Uterus (tissue), 2 donors: ENCODE measurements around the gene C10orf95.

ENCODE experiments used
- POLR2A ChIP-seq, 2 donors: fragments of 450-650 bp; IDR thresholded peaks; one replicate each; pipeline ENCODE4 v1.6.1; 2016; ENCODE audit warnings: antibody characterized with exemption in 2 of 2, mild to moderate bottlenecking in 1 of 2, moderate library complexity in 1 of 2
- TF ChIP-seq, protein P1 (sequence below), 4 experiments: fragments of 200-600 bp in 2 of 4; fragments of 450-650 bp in 2 of 4; sonication (generic) in 2 of 4; IDR thresholded peaks; one replicate each; pipeline ENCODE4 v1.5.1; 2016 to 2019; ENCODE audit warnings: antibody characterized with exemption in 4 of 4, mild to moderate bottlenecking in 2 of 4, moderate library complexity in 1 of 4

- no peak for TF ChIP-seq POLR2A (IDR thresholded peaks at IDR 0.05)
- TF ChIP-seq, protein P1, sequence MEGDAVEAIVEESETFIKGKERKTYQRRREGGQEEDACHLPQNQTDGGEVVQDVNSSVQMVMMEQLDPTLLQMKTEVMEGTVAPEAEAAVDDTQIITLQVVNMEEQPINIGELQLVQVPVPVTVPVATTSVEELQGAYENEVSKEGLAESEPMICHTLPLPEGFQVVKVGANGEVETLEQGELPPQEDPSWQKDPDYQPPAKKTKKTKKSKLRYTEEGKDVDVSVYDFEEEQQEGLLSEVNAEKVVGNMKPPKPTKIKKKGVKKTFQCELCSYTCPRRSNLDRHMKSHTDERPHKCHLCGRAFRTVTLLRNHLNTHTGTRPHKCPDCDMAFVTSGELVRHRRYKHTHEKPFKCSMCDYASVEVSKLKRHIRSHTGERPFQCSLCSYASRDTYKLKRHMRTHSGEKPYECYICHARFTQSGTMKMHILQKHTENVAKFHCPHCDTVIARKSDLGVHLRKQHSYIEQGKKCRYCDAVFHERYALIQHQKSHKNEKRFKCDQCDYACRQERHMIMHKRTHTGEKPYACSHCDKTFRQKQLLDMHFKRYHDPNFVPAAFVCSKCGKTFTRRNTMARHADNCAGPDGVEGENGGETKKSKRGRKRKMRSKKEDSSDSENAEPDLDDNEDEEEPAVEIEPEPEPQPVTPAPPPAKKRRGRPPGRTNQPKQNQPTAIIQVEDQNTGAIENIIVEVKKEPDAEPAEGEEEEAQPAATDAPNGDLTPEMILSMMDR (IDR thresholded peaks at IDR 0.05): no peak
Measured at GRCh38 chr10:102467971-102468438, 16.7 kb upstream of the C10orf95 start.
